HEK293T (cell line): Measurements from ENCODE around the gene E2F6.

Experiments used
- BHLHE40 ChIP-seq: fragments of 450-650 bp; IDR thresholded peaks from 2 replicates; pipeline ENCODE4 v1.6.1; 2016; ENCODE audit warnings: mild to moderate bottlenecking, moderate library complexity, borderline replicate concordance
- FOXK2 ChIP-seq: fragments of 450-650 bp; IDR thresholded peaks from 2 replicates; pipeline ENCODE4 v1.6.1; 2016; ENCODE audit warnings: mild to moderate bottlenecking
- HDGF ChIP-seq: fragments of 450-650 bp; IDR thresholded peaks from 2 replicates; pipeline ENCODE4 v1.6.1; 2017; ENCODE audit warnings: antibody characterized with exemption, borderline replicate concordance
- NFRKB ChIP-seq: fragments of 450-650 bp; IDR thresholded peaks from 2 replicates; pipeline ENCODE4 v1.6.1; 2016; ENCODE audit warnings: mild to moderate bottlenecking, moderate library complexity
- SP1 ChIP-seq: fragments of 450-650 bp; IDR thresholded peaks from 2 replicates; pipeline ENCODE4 v1.6.1; 2017
- SUZ12 ChIP-seq: fragments of 450-650 bp; IDR thresholded peaks from 2 replicates; pipeline ENCODE4 v1.6.1; 2016; ENCODE audit warnings: mild to moderate bottlenecking

- TF ChIP-seq SP1 (no peak), SUZ12 (no peak), FOXK2 (no peak), BHLHE40 (no peak), NFRKB (no peak), HDGF (no peak)
Measured at GRCh38 chr2:11465485-11466306, at the start of gene E2F6.
